A549 (cell line): Measurements from ENCODE around the gene CCDC187. TPM values are rescaled to one million over a fixed set of nuclear protein-coding genes. Genes with fewer than 3 reads are reported as not detected.

ENCODE experiments used
- ATAC-seq, 2 experiments: fragments of 200-7000 bp in 1 of 2; fragments of >200 bp in 1 of 2; cut with Nextera tagmentation in 1 of 2; cut with Tn5 transposase in 1 of 2; 3 replicates each; pipeline versions ENCODE4 v1.8.0 to v1.9.1; 2018 to 2020; ENCODE audit warnings: mild to moderate bottlenecking in 1 of 2, moderate library complexity in 1 of 2
- CTCF ChIA-PET: fragments of 300-600 bp; sonication (Branson Sonifier 250); formaldehyde crosslinking; extraction: SDS; loops from one replicate; lab custom pipeline; 2021; ENCODE audit warnings: antibody characterized with exemption, inconsistent platforms; lab: Yijun Ruan, JAX
- POLR2A ChIA-PET: fragments of 350-600 bp; formaldehyde crosslinking; extraction: SDS; loops from one replicate; lab custom pipeline; 2021; ENCODE audit warnings: antibody characterized with exemption, inconsistent platforms; lab: Yijun Ruan, JAX
- DNase-seq, 2 experiments: peaks; one replicate each; pipeline versions ENCODE4 v3.0.0 to v3.0.0-alpha.2; 2011 to 2016; ENCODE audit warnings: low read depth in 1 of 2, low spot score in 1 of 2
- FAIRE-seq: peaks from 2 replicates; lab custom pipeline; 2011; peaks lifted over from hg19 to GRCh38; lab: Jason Lieb, UNC
- H3K27ac ChIP-seq, 2 experiments: fragments of >200 bp; sonication (Bioruptor Twin); formaldehyde crosslinking; 3 replicates each; pipeline ENCODE4 v1.5.1; 2016 to 2017
- H3K4me1 ChIP-seq: fragments of >200 bp; sonication (Bioruptor Twin); formaldehyde crosslinking; 3 replicates; pipeline ENCODE4 v1.6.1; 2016
- H3K4me2 ChIP-seq: fragments of >200 bp; sonication (Bioruptor Twin); formaldehyde crosslinking; 3 replicates; pipeline ENCODE4 v1.6.1; 2016
- H3K4me3 ChIP-seq: fragments of >200 bp; sonication (Bioruptor Twin); formaldehyde crosslinking; 3 replicates; pipeline ENCODE4 v1.5.1; 2016
- H3K9me3 ChIP-seq: fragments of >200 bp; sonication (Bioruptor Twin); formaldehyde crosslinking; 3 replicates; pipeline ENCODE4 v1.6.1; 2016
- BHLHE40 ChIP-seq: IDR thresholded peaks from 2 replicates; pipeline ENCODE4 v1.6.1; 2012; ENCODE audit warnings: low read depth, low read length, inconsistent platforms
- CBX8 ChIP-seq: fragments of 200-600 bp; sonication (generic); IDR thresholded peaks from 2 replicates; pipeline ENCODE4 v1.6.1; 2016
- FOSB ChIP-seq: fragments of 250-450 bp; sonication (Bioruptor Pico); IDR thresholded peaks from 2 replicates; pipeline ENCODE4 v1.5.0; 2020; ENCODE audit warnings: mild to moderate bottlenecking, moderate library complexity
- HOXA7 ChIP-seq: fragments of 250-450 bp; sonication (Bioruptor Pico); IDR thresholded peaks from 2 replicates; pipeline ENCODE4 v1.5.0; 2020; ENCODE audit warnings: mild to moderate bottlenecking, moderate library complexity
- JUN ChIP-seq, 2 experiments: fragments of >200 bp; sonication (Bioruptor Twin); formaldehyde crosslinking; IDR thresholded peaks; 2 replicates in 1 of 2; 3 replicates in 1 of 2; pipeline ENCODE4 v1.6.1; 2016 to 2017
- JUNB ChIP-seq: fragments of >200 bp; sonication (Bioruptor Twin); formaldehyde crosslinking; IDR thresholded peaks from 2 replicates; pipeline ENCODE4 v1.6.1; 2016
- MAFK ChIP-seq: fragments of 450-650 bp; IDR thresholded peaks from 2 replicates; pipeline ENCODE4 v1.6.1; 2014; ENCODE audit not compliant: partially characterized antibody
- NFE2L2 ChIP-seq: fragments of 150-350 bp; conservative IDR thresholded peaks from 2 replicates; pipeline ENCODE4 v1.6.1; 2014; ENCODE audit warnings: low read length
- RAD21 ChIP-seq, 2 experiments: fragments of >200 bp in 1 of 2; sonication (Bioruptor Twin) in 1 of 2; formaldehyde crosslinking in 1 of 2; IDR thresholded peaks in 1 of 2; conservative IDR thresholded peaks in 1 of 2; 2 replicates in 1 of 2; 3 replicates in 1 of 2; pipeline ENCODE4 v1.6.1; 2012 to 2018; ENCODE audit warnings: inconsistent platforms in 1 of 2
- RFX5 ChIP-seq: fragments of 450-650 bp; IDR thresholded peaks from 2 replicates; pipeline ENCODE4 v1.7.1; 2014; ENCODE audit warnings: antibody characterized with exemption, mild to moderate bottlenecking, moderate library complexity
- SREBF2 ChIP-seq: fragments of 450-650 bp; IDR thresholded peaks from 2 replicates; pipeline ENCODE4 v1.6.1; 2014; ENCODE audit warnings: mild to moderate bottlenecking, moderate library complexity
- TFCP2L1 ChIP-seq: fragments of 250-450 bp; sonication (Bioruptor Pico); IDR thresholded peaks from 2 replicates; pipeline ENCODE4 v1.5.0; 2021; ENCODE audit warnings: mild to moderate bottlenecking
- ZC3H11A ChIP-seq: fragments of 450-650 bp; IDR thresholded peaks from 2 replicates; pipeline ENCODE4 v1.6.1; 2014; ENCODE audit warnings: antibody characterized with exemption, mild to moderate bottlenecking
- ZNF302 ChIP-seq: fragments of 250-450 bp; sonication (Bioruptor Pico); IDR thresholded peaks from 2 replicates; pipeline ENCODE4 v1.9.0; 2021; ENCODE audit warnings: inconsistent platforms, mild to moderate bottlenecking, moderate library complexity
- WGBS: methylation state at CpG from one replicate; pipeline ENCODE4 v1.1.6; 2017; ENCODE audit errors: missing lambda C conversion rate; 5-methylcytosine and 5-hydroxymethylcytosine counted together
- polyA plus RNA-seq, 4 experiments: library from polyadenylated mRNA; depleted of rRNA in 3 of 4; stranded (reverse); fragments of >200 nt; fragmentation: RNase III in 1 of 4; extraction: RNeasy Plus Mini Kit Qiagen cat#74134 plus additional on column Dnase treatment in 1 of 4; gene quantifications; 2 replicates in 3 of 4; 3 replicates in 1 of 4; pipeline ENCODE4 v1.2.3, GENCODE V29; 2011 to 2017
- TF ChIP-seq, protein P1 (sequence below): IDR thresholded peaks from 2 replicates; pipeline ENCODE4 v1.6.1; 2012
- TF ChIP-seq, protein P2 (sequence below): fragments of 250-450 bp; sonication (Bioruptor Pico); IDR thresholded peaks from 2 replicates; pipeline ENCODE4 v1.5.0; 2020; ENCODE audit warnings: low read depth, mild to moderate bottlenecking, moderate library complexity
- TF ChIP-seq, protein P3 (sequence below): fragments of >200 bp; sonication (Bioruptor Twin); formaldehyde crosslinking; IDR thresholded peaks from 3 replicates; pipeline ENCODE4 v1.6.1; 2016
- TF ChIP-seq, protein P4 (sequence below): fragments of 200-600 bp; sonication (generic); IDR thresholded peaks from 2 replicates; pipeline ENCODE4 v1.6.1; 2016; ENCODE audit warnings: antibody characterized with exemption, mild to moderate bottlenecking, moderate library complexity
- TF ChIP-seq, protein P5 (sequence below): IDR thresholded peaks from 2 replicates; pipeline ENCODE4 v1.6.1; 2012
- TF ChIP-seq, protein P6 (sequence below): fragments of >200 bp; sonication (Bioruptor Twin); formaldehyde crosslinking; IDR thresholded peaks from 2 replicates; pipeline ENCODE4 v1.6.1; 2016

The CCDC187 gene
- polyA plus RNA-seq, 2 of the 4 experiments (the other 2 are of a cell fraction): under 0.01 TPM; not detected in 1

DNA sequence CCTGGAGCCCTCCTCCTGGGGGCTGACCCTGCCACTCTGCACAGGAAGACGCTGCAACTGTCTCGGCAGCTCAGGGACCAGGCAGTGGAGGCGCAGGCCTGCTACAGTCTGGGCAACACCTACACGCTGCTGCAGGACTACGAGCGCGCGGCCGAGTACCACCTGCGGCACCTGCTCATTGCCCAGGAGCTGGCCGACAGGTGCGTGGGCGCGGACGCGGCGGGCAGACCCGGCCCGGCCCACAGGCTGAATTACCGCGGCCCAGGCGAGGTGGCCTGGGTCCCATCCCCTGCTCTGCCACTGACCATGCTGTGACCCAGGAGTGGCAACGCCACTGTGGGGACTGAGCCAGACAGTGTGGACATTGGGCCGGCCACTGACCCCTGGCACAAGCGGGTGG is 34.6 kb upstream of the CCDC187 start:
- Histone ChIP-seq H3K9me3 (no peaks in the 10 kb centered on the region), H3K27ac (no peak overlapping the region), H3K4me2 (no peak overlapping the region), H3K4me1 (0 out of 3 replicates have a peak, but pooled peaks cover 3% of the 10 kb centered on the region), H3K4me3 (no peak overlapping the region)
- POLR2A ChIA-PET: interaction anchor here (0.6 to 1.9 kb wide), 2 partner anchors 24 to 63 kb away, joined by 3 to 8 read pairs; no protein-coding TSS in a partner anchor
- ATAC-seq (no peak), FAIRE-seq (no peak), DNase-seq (no peak)
- 92% methylated on average over 17 of the region's 25 CpGs for WGBS
- CTCF ChIA-PET: interaction anchor here (0.7 to 2.6 kb wide), 12 partner anchors 10 to 293 kb away, joined by 3 to 14 read pairs (median 4); partner anchors contain the start of gene GPSM1
- TF ChIP-seq, protein P1, sequence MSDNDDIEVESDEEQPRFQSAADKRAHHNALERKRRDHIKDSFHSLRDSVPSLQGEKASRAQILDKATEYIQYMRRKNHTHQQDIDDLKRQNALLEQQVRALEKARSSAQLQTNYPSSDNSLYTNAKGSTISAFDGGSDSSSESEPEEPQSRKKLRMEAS: no peak
- TF ChIP-seq JUNB: no peak
- no peak for TF ChIP-seq TFCP2L1 (CRISPR knock-in tag)
- no peak for TF ChIP-seq BHLHE40
- TF ChIP-seq, protein P2, sequence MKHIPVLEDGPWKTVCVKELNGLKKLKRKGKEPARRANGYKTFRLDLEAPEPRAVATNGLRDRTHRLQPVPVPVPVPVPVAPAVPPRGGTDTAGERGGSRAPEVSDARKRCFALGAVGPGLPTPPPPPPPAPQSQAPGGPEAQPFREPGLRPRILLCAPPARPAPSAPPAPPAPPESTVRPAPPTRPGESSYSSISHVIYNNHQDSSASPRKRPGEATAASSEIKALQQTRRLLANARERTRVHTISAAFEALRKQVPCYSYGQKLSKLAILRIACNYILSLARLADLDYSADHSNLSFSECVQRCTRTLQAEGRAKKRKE (CRISPR knock-in tag): no peak
- TF ChIP-seq ZC3H11A: no peak
- no peak for TF ChIP-seq FOSB (CRISPR knock-in tag)
- TF ChIP-seq CBX8: no peak
- TF ChIP-seq, protein P3, sequence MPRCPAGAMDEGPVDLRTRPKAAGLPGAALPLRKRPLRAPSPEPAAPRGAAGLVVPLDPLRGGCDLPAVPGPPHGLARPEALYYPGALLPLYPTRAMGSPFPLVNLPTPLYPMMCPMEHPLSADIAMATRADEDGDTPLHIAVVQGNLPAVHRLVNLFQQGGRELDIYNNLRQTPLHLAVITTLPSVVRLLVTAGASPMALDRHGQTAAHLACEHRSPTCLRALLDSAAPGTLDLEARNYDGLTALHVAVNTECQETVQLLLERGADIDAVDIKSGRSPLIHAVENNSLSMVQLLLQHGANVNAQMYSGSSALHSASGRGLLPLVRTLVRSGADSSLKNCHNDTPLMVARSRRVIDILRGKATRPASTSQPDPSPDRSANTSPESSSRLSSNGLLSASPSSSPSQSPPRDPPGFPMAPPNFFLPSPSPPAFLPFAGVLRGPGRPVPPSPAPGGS: no peak
- no peak for TF ChIP-seq ZNF302 (CRISPR knock-in tag)
- TF ChIP-seq SREBF2: no peak
- TF ChIP-seq NFE2L2: no peak
- TF ChIP-seq, protein P4, sequence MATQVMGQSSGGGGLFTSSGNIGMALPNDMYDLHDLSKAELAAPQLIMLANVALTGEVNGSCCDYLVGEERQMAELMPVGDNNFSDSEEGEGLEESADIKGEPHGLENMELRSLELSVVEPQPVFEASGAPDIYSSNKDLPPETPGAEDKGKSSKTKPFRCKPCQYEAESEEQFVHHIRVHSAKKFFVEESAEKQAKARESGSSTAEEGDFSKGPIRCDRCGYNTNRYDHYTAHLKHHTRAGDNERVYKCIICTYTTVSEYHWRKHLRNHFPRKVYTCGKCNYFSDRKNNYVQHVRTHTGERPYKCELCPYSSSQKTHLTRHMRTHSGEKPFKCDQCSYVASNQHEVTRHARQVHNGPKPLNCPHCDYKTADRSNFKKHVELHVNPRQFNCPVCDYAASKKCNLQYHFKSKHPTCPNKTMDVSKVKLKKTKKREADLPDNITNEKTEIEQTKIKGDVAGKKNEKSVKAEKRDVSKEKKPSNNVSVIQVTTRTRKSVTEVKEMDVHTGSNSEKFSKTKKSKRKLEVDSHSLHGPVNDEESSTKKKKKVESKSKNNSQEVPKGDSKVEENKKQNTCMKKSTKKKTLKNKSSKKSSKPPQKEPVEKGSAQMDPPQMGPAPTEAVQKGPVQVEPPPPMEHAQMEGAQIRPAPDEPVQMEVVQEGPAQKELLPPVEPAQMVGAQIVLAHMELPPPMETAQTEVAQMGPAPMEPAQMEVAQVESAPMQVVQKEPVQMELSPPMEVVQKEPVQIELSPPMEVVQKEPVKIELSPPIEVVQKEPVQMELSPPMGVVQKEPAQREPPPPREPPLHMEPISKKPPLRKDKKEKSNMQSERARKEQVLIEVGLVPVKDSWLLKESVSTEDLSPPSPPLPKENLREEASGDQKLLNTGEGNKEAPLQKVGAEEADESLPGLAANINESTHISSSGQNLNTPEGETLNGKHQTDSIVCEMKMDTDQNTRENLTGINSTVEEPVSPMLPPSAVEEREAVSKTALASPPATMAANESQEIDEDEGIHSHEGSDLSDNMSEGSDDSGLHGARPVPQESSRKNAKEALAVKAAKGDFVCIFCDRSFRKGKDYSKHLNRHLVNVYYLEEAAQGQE: no peak
- TF ChIP-seq MAFK: no peak
- TF ChIP-seq, protein P5, sequence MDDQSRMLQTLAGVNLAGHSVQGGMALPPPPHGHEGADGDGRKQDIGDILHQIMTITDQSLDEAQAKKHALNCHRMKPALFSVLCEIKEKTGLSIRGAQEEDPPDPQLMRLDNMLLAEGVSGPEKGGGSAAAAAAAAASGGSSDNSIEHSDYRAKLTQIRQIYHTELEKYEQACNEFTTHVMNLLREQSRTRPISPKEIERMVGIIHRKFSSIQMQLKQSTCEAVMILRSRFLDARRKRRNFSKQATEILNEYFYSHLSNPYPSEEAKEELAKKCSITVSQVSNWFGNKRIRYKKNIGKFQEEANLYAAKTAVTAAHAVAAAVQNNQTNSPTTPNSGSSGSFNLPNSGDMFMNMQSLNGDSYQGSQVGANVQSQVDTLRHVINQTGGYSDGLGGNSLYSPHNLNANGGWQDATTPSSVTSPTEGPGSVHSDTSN: no peak
- no peak for TF ChIP-seq RFX5
- TF ChIP-seq RAD21 (conservative IDR thresholded peaks at IDR 0.05 in 1 of 2, IDR thresholded peaks at IDR 0.05 in 1 of 2): no peak
- TF ChIP-seq HOXA7 (CRISPR knock-in tag): no peak
- TF ChIP-seq, protein P6, sequence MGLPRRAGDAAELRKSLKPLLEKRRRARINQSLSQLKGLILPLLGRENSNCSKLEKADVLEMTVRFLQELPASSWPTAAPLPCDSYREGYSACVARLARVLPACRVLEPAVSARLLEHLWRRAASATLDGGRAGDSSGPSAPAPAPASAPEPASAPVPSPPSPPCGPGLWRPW: no peak
- no peak for TF ChIP-seq JUN (IDR thresholded peaks at IDR 0.05)
